ENCODE results near the gene CALD1. TPM values are rescaled to one million over a fixed set of nuclear protein-coding genes. Genes with fewer than 3 reads are reported as not detected.

Gene CALD1
- polyA plus RNA-seq, 6 donors from 2014 or later, result 0.12 to 1.3 (median 0.64) TPM; not detected in 1

GRCh38 chr7:134942690-134943466 is 163.4 kb downstream of the CALD1 start:
- no peak for DNase-seq
- H3K4me3 Mint-ChIP-seq, result no peak overlapping the region

GRCh38 chr7:134943785-134944400 is 164.5 kb downstream of the CALD1 start:
- H3K27me3 Mint-ChIP-seq, result peaks cover 0 to 7% (median 4%) of the 10 kb centered on the region in 3 donors
- H3K27ac Mint-ChIP-seq, result no peak overlapping the region
- H3K4me1 Mint-ChIP-seq, result no peaks in the 10 kb centered on the region
- no peak overlapping the region for H3K4me3 Mint-ChIP-seq
- ATAC-seq (ENCODE audit: low read depth in 2 of 2), result no peak
- H3K9me3 Mint-ChIP-seq, result no peaks in the 10 kb centered on the region
- H3K36me3 Mint-ChIP-seq, result no peaks in the 10 kb centered on the region
- peak; percentile 1 for DNase-seq

More at GRCh38 chr7:134942690-134943466, 163.4 kb downstream of the CALD1 start:
- H3K36me3 Mint-ChIP-seq, result no peaks in the 10 kb centered on the region
- H3K4me1 Mint-ChIP-seq, result no peaks in the 10 kb centered on the region
- H3K9me3 Mint-ChIP-seq, result no peaks in the 10 kb centered on the region
- H3K27me3 Mint-ChIP-seq, result peaks cover 0 to 7% (median 4%) of the 10 kb centered on the region in 3 donors
- no peak overlapping the region for H3K27ac Mint-ChIP-seq
- no peak for ATAC-seq (ENCODE audit: low read depth in 2 of 2)

- no peaks in the 10 kb centered on the region for H3K36me3 Mint-ChIP-seq
- ATAC-seq (ENCODE audit: low read depth in 2 of 2) (no peak), DNase-seq (no peak)
- no peaks in the 10 kb centered on the region for H3K4me1 Mint-ChIP-seq
- H3K27me3 Mint-ChIP-seq, result peaks cover 0 to 7% (median 4%) of the 10 kb centered on the region in 3 donors
- H3K4me3 Mint-ChIP-seq, result no peak overlapping the region
- no peak overlapping the region for H3K27ac Mint-ChIP-seq
- no peaks in the 10 kb centered on the region for H3K9me3 Mint-ChIP-seq
These were observed 166.3 kb downstream of the CALD1 start for GRCh38 chr7:134945691-134946090.

- Mint-ChIP-seq H3K27ac (no peak overlapping the region), H3K4me3 (no peak overlapping the region)
- ATAC-seq (ENCODE audit: low read depth in 2 of 2), result no peak
These were observed 166.8 kb downstream of the CALD1 start for GRCh38 chr7:134946260-134946659.

GRCh38 chr7:134947329-134947728 is 167.9 kb downstream of the CALD1 start:
- H3K9me3 Mint-ChIP-seq, result no peaks in the 10 kb centered on the region
- peaks cover 0 to 7% (median 4%) of the 10 kb centered on the region in 3 donors for H3K27me3 Mint-ChIP-seq
- no peak overlapping the region for H3K27ac Mint-ChIP-seq
- DNase-seq, result no peak
- ATAC-seq (ENCODE audit: low read depth in 2 of 2), result no peak
- H3K4me3 Mint-ChIP-seq, result no peak overlapping the region
- no peaks in the 10 kb centered on the region for H3K4me1 Mint-ChIP-seq
- H3K36me3 Mint-ChIP-seq, result no peaks in the 10 kb centered on the region

More at GRCh38 chr7:134946260-134946659, 166.8 kb downstream of the CALD1 start:
- no peaks in the 10 kb centered on the region for H3K36me3 Mint-ChIP-seq
- no peaks in the 10 kb centered on the region for H3K4me1 Mint-ChIP-seq
- no peaks in the 10 kb centered on the region for H3K9me3 Mint-ChIP-seq
- peaks cover 0 to 7% (median 4%) of the 10 kb centered on the region in 3 donors for H3K27me3 Mint-ChIP-seq
- no peak for DNase-seq

GRCh38 chr7:134947831-134948230 is 168.4 kb downstream of the CALD1 start:
- Mint-ChIP-seq H3K27me3 (peaks cover 0 to 7% (median 4%) of the 10 kb centered on the region in 3 donors), H3K4me3 (no peak overlapping the region), H3K27ac (no peak overlapping the region), H3K9me3 (no peaks in the 10 kb centered on the region), H3K4me1 (no peaks in the 10 kb centered on the region), H3K36me3 (no peaks in the 10 kb centered on the region)
- DNase-seq, result no peak
- ATAC-seq (ENCODE audit: low read depth in 2 of 2), result no peak

GRCh38 chr7:134948246-134948645 is 168.8 kb downstream of the CALD1 start:
- Mint-ChIP-seq H3K27ac (no peak overlapping the region), H3K4me3 (no peak overlapping the region), H3K9me3 (no peaks in the 10 kb centered on the region), H3K36me3 (no peaks in the 10 kb centered on the region), H3K4me1 (no peaks in the 10 kb centered on the region), H3K27me3 (peaks cover 0 to 7% (median 4%) of the 10 kb centered on the region in 3 donors)
- no peak for DNase-seq
- no peak for ATAC-seq (ENCODE audit: low read depth in 2 of 2)

- Mint-ChIP-seq H3K27ac (no peak overlapping the region), H3K4me1 (no peaks in the 10 kb centered on the region), H3K36me3 (no peaks in the 10 kb centered on the region), H3K9me3 (no peaks in the 10 kb centered on the region), H3K27me3 (peaks cover 0 to 7% (median 3%) of the 10 kb centered on the region in 3 donors), H3K4me3 (no peak overlapping the region)
- DNase-seq (no peak), ATAC-seq (ENCODE audit: low read depth in 2 of 2) (no peak)
These were observed 169.3 kb downstream of the CALD1 start for GRCh38 chr7:134948736-134949135.

GRCh38 chr7:134949171-134949570 is 169.7 kb downstream of the CALD1 start:
- no peaks in the 10 kb centered on the region for H3K36me3 Mint-ChIP-seq
- H3K27me3 Mint-ChIP-seq, result peaks cover 0 to 7% (median 0%) of the 10 kb centered on the region in 3 donors
- no peak overlapping the region for H3K4me3 Mint-ChIP-seq
- H3K4me1 Mint-ChIP-seq, result no peaks in the 10 kb centered on the region
- ATAC-seq (ENCODE audit: low read depth in 2 of 2) (no peak), DNase-seq (no peak)
- H3K27ac Mint-ChIP-seq, result no peak overlapping the region
- no peaks in the 10 kb centered on the region for H3K9me3 Mint-ChIP-seq

GRCh38 chr7:134954197-134955082 is 175.0 kb downstream of the CALD1 start:
- peak overlapping the region in 1 of 6 donors; percentile 35 for H3K27ac Mint-ChIP-seq
- no peaks in the 10 kb centered on the region for H3K27me3 Mint-ChIP-seq
- H3K4me3 Mint-ChIP-seq, result no peak overlapping the region
- peaks cover 0 to 6% (median 0%) of the 10 kb centered on the region in 7 donors for H3K9me3 Mint-ChIP-seq
- DNase-seq (peak; percentile 3), ATAC-seq (ENCODE audit: low read depth in 2 of 2) (no peak)
- H3K36me3 Mint-ChIP-seq, result no peaks in the 10 kb centered on the region
- no peaks in the 10 kb centered on the region for H3K4me1 Mint-ChIP-seq

GRCh38 chr7:134957005-134957404 is 177.6 kb downstream of the CALD1 start:
- Mint-ChIP-seq H3K4me1 (no peaks in the 10 kb centered on the region), H3K4me3 (no peak overlapping the region), H3K27ac (no peak overlapping the region), H3K36me3 (no peaks in the 10 kb centered on the region), H3K9me3 (peaks cover 0 to 6% (median 0%) of the 10 kb centered on the region in 7 donors), H3K27me3 (no peaks in the 10 kb centered on the region)
- no peak for DNase-seq
- no peak for ATAC-seq (ENCODE audit: low read depth in 2 of 2)

- H3K27me3 Mint-ChIP-seq, result peaks cover 6 to 10% (median 9%) of the 10 kb centered on the region in 3 donors
- ATAC-seq (ENCODE audit: low read depth in 2 of 2), result no peak
- no peaks in the 10 kb centered on the region for H3K4me1 Mint-ChIP-seq
- H3K27ac Mint-ChIP-seq, result no peak overlapping the region
- DNase-seq, result no peak
- H3K4me3 Mint-ChIP-seq, result no peak overlapping the region
- H3K9me3 Mint-ChIP-seq, result peaks cover 0 to 6% (median 0%) of the 10 kb centered on the region in 7 donors
- H3K36me3 Mint-ChIP-seq, result no peaks in the 10 kb centered on the region
These were observed 180.4 kb downstream of the CALD1 start for GRCh38 chr7:134959810-134960209.

- no peak overlapping the region for H3K4me3 Mint-ChIP-seq
- peaks cover 6 to 10% (median 9%) of the 10 kb centered on the region in 3 donors for H3K27me3 Mint-ChIP-seq
- no peaks in the 10 kb centered on the region for H3K36me3 Mint-ChIP-seq
- no peaks in the 10 kb centered on the region for H3K9me3 Mint-ChIP-seq
- DNase-seq (no peak), ATAC-seq (ENCODE audit: low read depth in 2 of 2) (no peak)
- no peaks in the 10 kb centered on the region for H3K4me1 Mint-ChIP-seq
- H3K27ac Mint-ChIP-seq, result no peak overlapping the region
These were observed 182.9 kb downstream of the CALD1 start for GRCh38 chr7:134962270-134962780.

All from naive B cell (primary cell).